ENCODE results near the gene APOH. TPM values are rescaled to one million over a fixed set of nuclear protein-coding genes. Genes with fewer than 3 reads are reported as not detected.

APOH gene
- total RNA-seq, 2 donors from 2014 or later: not detected

DNA sequence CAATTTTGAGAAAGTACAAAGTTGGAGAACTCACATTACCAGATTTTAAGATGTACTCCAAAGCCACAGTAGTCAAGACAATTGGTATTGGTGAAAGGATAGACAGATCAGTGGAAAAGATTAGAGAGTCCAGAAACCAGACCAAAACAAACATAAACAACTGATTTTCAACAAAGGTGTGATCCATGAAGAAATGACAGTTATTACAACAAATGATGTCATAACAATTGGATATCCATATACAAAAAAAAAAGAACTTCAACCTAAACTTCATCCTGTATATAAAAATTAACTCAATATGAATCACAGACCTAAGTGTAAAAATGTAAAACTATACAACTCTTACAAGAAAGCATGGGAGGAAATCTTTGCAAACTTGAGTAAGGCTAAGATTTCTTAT is 45.7 kb downstream of the APOH start:
- ATAC-seq (ENCODE audit: insufficient number of reproducible peaks, low FRiP score, low read depth) (no peak), DNase-seq (ENCODE audit: low spot score) (no peak)
- Histone ChIP-seq H3K27ac (no peak overlapping the region), H3K27me3 (replicated peaks; ENCODE audit: insufficient read depth) (no peaks in the 10 kb centered on the region), H3K4me1 (ENCODE audit: control insufficient read depth in 1 of 2, low read depth in 2 of 2) (no peaks in the 10 kb centered on the region), H3K36me3 (peaks cover 4% of the 10 kb centered on the region), H3K9me3 (no peaks in the 10 kb centered on the region), H3K4me3 (no peak overlapping the region)
- TF ChIP-seq, protein P1, sequence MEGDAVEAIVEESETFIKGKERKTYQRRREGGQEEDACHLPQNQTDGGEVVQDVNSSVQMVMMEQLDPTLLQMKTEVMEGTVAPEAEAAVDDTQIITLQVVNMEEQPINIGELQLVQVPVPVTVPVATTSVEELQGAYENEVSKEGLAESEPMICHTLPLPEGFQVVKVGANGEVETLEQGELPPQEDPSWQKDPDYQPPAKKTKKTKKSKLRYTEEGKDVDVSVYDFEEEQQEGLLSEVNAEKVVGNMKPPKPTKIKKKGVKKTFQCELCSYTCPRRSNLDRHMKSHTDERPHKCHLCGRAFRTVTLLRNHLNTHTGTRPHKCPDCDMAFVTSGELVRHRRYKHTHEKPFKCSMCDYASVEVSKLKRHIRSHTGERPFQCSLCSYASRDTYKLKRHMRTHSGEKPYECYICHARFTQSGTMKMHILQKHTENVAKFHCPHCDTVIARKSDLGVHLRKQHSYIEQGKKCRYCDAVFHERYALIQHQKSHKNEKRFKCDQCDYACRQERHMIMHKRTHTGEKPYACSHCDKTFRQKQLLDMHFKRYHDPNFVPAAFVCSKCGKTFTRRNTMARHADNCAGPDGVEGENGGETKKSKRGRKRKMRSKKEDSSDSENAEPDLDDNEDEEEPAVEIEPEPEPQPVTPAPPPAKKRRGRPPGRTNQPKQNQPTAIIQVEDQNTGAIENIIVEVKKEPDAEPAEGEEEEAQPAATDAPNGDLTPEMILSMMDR (IDR thresholded peaks at IDR 0.05): no peak

DNA sequence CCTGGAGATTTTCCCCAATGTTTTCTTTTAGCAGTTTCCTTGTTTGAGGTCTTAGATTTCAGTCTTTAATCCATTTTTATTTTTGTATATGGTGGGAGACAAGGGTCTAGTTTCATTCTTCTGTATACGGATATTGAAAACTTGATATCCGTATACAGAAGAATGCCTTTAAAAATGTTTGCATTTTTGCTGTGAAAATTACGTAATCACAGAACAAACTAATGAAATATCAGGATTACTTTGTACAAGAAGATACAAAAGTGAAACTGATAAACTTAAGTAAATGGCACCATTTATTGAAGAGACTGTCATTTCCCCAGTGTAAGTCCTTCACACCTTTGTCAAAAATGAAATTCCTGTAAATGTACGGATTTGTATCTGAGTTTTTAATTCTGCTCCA is 50.6 kb downstream of the APOH start:
- Histone ChIP-seq H3K27ac (no peak overlapping the region), H3K36me3 (peaks cover 4% of the 10 kb centered on the region), H3K4me3 (no peak overlapping the region), H3K27me3 (replicated peaks; ENCODE audit: insufficient read depth) (no peaks in the 10 kb centered on the region), H3K4me1 (ENCODE audit: control insufficient read depth in 1 of 2, low read depth in 2 of 2) (no peaks in the 10 kb centered on the region), H3K9me3 (no peaks in the 10 kb centered on the region)
- DNase-seq (ENCODE audit: low spot score) (no peak), ATAC-seq (ENCODE audit: insufficient number of reproducible peaks, low FRiP score, low read depth) (no peak)
- TF ChIP-seq, protein P1 (IDR thresholded peaks at IDR 0.05): no peak

DNA sequence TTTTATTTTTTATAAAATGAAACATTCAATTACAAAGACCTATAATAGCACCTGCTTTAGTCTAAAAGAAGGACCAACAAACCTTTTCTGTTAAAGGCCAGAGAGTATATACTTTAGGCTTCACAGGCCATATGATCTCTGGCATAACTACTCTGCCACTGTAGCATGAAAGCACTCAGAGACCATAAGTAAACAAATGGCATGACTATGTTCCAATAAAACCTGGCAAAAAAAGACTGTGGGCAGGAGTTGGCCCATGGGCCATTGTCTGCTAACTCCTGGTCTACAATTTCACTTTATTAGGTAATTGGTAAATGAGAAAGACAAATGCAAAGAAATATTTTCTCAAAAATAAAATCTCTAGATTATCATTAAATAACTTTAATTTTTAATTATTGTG is 52.2 kb downstream of the APOH start:
- Histone ChIP-seq H3K4me1 (ENCODE audit: control insufficient read depth in 1 of 2, low read depth in 2 of 2) (no peaks in the 10 kb centered on the region), H3K9me3 (no peaks in the 10 kb centered on the region), H3K27ac (no peak overlapping the region), H3K27me3 (replicated peaks; ENCODE audit: insufficient read depth) (no peaks in the 10 kb centered on the region), H3K4me3 (no peak overlapping the region), H3K36me3 (peaks cover under 1% of the 10 kb centered on the region)
- DNase-seq (ENCODE audit: low spot score) (no peak), ATAC-seq (ENCODE audit: insufficient number of reproducible peaks, low FRiP score, low read depth) (no peak)
- TF ChIP-seq, protein P1 (IDR thresholded peaks at IDR 0.05): no peak

DNA sequence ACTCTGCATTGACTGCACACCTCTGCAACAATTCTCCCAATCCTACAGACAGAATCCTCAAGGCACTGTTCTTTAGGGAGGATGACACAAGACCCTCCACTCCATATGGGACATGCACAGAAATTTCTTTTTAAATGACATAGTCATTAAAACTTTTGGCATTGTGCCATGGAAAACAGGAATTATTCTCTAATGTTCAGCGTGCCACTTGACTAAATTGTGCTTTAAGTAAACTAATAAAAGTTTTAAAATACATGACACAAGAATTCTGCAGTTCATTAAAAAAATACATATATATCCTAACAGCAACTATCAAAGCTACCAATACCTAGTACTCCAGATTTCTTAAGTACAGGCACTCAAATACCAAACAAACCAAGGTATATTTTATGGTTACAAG is 53.3 kb downstream of the APOH start:
- TF ChIP-seq, protein P1 (IDR thresholded peaks at IDR 0.05): no peak
- no peaks in the 10 kb centered on the region for H3K9me3 ChIP-seq
- DNase-seq (ENCODE audit: low spot score) (no peak), ATAC-seq (ENCODE audit: insufficient number of reproducible peaks, low FRiP score, low read depth) (no peak)
- H3K4me1 ChIP-seq (ENCODE audit: control insufficient read depth in 1 of 2, low read depth in 2 of 2): no peaks in the 10 kb centered on the region
- no peak overlapping the region for H3K27ac ChIP-seq
- H3K4me3 ChIP-seq: no peak overlapping the region
- H3K27me3 ChIP-seq (replicated peaks; ENCODE audit: insufficient read depth): no peaks in the 10 kb centered on the region
- H3K36me3 ChIP-seq: no peaks in the 10 kb centered on the region

DNA sequence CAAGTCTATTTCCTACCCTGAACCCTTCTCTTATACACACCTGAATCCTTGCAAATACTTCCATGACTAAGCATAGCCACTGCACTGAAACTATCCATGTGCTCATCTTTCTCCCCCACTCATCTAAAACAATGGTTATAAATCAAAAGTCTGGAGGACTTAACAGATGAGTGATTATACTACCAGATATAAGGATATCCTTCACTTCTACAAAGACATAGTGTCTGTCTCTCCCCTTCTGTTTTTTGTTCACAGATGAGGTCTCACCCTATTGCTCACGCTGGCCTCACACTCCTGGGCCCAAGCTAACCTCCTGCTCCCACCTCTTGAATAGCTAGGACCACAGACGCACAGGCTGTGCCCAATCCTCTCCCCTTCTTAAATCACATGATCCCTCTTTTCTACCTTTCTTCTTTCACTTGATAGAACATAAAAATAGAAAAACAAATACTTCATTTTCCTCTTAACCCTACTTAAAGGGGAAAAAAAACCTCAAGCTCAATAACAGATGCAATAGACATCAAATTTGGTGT is 56.5 kb downstream of the APOH start:
- no peaks in the 10 kb centered on the region for H3K27me3 ChIP-seq (replicated peaks; ENCODE audit: insufficient read depth)
- no peaks in the 10 kb centered on the region for H3K36me3 ChIP-seq
- no peak overlapping the region for H3K27ac ChIP-seq
- no peak for DNase-seq (ENCODE audit: low spot score)
- H3K4me3 ChIP-seq: no peak overlapping the region
- no peak for ATAC-seq (ENCODE audit: insufficient number of reproducible peaks, low FRiP score, low read depth)
- H3K9me3 ChIP-seq: no peaks in the 10 kb centered on the region
- TF ChIP-seq, protein P1 (IDR thresholded peaks at IDR 0.05): no peak
- no peaks in the 10 kb centered on the region for H3K4me1 ChIP-seq (ENCODE audit: control insufficient read depth in 1 of 2, low read depth in 2 of 2)

Measured in thoracic aorta (tissue), 2 donors.